Ectodermal cell (in vitro differentiated cells): Measurements from ENCODE around the gene RHBDD2.
"Not testable (repeated sequence)": the region's sequence is repeated elsewhere in the genome, so short reads cannot be mapped to it uniquely, and the experiment has no call there.

ENCODE experiments used
- H3K27ac ChIP-seq: 2 replicates; pipeline ENCODE4 v1.7.0; 2013; ENCODE audit warnings: mild to moderate bottlenecking, low read depth, low read length; ENCODE audit not compliant: insufficient read depth, poor library complexity, severe bottlenecking
- H3K27me3 ChIP-seq: 2 replicates; pipeline ENCODE4 v1.7.0; 2013; ENCODE audit warnings: mild to moderate bottlenecking, low read length; ENCODE audit not compliant: insufficient read depth, control insufficient read depth, poor library complexity, severe bottlenecking
- H3K36me3 ChIP-seq: one replicate; pipeline ENCODE4 v1.7.0; 2013; ENCODE audit warnings: low read length; ENCODE audit not compliant: control insufficient read depth, insufficient read depth
- H3K4me1 ChIP-seq: one replicate; pipeline ENCODE4 v1.7.0; 2013; ENCODE audit warnings: low read length; ENCODE audit not compliant: control insufficient read depth, insufficient read depth
- H3K4me3 ChIP-seq: 2 replicates; pipeline ENCODE4 v1.7.0; 2013; ENCODE audit warnings: low read depth, low read length, control low read depth; ENCODE audit not compliant: insufficient read depth
- H3K9me3 ChIP-seq: 2 replicates; pipeline ENCODE4 v1.7.0; 2013; ENCODE audit warnings: mild to moderate bottlenecking, low read length, moderate library complexity; ENCODE audit not compliant: control insufficient read depth
- WGBS, 2 experiments: methylation state at CpG; one replicate each; pipeline ENCODE4 v1.1.7; 2013; ENCODE audit warnings: missing lambda C conversion rate in 2 of 2; 5-methylcytosine and 5-hydroxymethylcytosine counted together

Gene RHBDD2

DNA sequence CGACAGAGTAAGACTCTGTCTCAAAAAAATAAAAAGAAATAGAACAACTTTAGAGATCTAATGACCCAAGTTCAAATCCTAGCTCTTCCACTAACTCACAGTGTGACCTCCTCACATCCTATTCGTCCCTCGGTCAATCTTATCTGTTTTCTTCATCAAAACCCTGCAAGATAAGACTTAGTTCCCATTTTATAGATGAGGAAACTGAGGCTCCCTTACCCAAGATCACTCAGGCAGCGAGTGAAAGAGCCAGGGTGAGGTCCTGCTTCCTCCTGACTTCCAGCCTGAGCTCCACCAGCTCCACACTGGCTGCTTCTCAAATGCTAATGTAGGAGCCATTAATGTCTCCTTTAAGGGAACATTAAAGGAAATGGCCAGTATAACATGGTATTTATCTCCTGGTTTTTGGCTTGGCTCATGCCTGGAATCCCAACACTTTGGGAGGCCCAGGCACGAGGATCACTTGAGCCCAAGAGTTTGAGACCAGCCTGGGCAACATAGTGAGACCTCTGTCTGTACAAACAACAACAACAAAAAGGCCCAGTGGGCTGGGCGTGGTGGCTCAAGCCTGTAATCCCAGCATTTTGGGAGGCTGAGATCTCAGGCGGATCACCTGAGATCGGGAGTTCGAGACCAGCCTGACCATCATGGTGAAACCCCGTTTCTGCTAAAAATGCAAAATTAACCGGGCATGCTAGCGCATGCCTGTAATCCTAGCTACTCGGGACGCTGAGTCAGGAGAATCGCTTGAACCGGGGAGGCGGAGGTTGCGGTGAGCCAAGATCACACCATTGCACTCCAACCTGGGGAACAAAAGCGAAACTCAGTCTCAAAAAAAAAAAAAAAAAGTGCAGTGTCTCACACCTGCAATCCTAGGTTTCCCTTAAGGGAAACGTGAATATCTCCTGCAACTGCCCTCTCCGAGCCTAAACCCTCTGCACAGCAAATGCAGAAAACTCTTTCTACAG is 3.4 kb upstream of the RHBDD2 start:
- Histone ChIP-seq H3K9me3 (no peaks in the 10 kb centered on the region), H3K27ac (no peak overlapping the region), H3K4me3 (no peak overlapping the region), H3K27me3 (no peaks in the 10 kb centered on the region), H3K36me3 (no peaks in the 10 kb centered on the region), H3K4me1 (peaks cover 5% of the 10 kb centered on the region)
- 89 to 90% methylated on average over 21 of the region's 21 CpGs for WGBS, 2 experiments

DNA sequence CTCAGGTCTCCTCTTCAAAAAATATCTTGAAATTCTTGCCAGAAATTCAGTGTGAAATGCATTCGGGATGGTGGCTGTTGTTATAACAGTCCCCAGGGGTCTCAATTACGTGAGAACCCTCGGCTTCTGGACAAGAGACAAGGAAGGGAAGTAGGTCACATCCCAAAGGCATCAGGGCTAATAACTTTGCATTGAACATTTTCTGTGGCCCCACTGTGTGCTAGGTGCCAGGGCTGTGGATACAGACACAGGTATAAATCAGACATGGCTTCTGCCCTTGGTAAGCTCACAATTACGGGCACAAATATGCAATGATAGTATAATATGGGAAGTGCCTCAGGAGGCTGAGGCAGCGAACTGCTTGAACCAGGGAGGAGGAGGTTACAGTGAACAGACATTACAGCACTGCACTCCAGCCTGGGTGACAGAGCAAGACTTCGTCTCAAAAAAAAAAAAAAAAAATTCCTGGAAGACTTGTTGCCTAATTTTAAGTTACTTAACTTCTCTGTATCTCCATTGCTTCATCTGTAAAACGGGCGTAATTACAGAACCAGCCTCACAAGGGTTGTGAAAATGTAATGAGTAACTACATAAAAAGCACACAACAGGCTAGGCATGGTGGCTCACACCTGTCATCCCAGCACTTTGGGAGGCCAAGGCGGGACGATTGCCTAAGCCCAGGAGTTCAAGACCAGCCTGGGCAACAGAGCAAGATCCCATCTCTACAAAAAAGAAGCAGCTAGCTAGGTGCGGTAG is 2.5 kb upstream of the RHBDD2 start:
- no peak overlapping the region for H3K4me3 ChIP-seq
- peaks cover 14% of the 10 kb centered on the region for H3K4me1 ChIP-seq
- no peak overlapping the region for H3K27ac ChIP-seq
- H3K9me3 ChIP-seq = no peaks in the 10 kb centered on the region
- WGBS, 2 experiments = 88% methylated on average over 10 to 11 of the region's 11 CpGs
- H3K36me3 ChIP-seq = no peaks in the 10 kb centered on the region
- H3K27me3 ChIP-seq = no peaks in the 10 kb centered on the region

DNA sequence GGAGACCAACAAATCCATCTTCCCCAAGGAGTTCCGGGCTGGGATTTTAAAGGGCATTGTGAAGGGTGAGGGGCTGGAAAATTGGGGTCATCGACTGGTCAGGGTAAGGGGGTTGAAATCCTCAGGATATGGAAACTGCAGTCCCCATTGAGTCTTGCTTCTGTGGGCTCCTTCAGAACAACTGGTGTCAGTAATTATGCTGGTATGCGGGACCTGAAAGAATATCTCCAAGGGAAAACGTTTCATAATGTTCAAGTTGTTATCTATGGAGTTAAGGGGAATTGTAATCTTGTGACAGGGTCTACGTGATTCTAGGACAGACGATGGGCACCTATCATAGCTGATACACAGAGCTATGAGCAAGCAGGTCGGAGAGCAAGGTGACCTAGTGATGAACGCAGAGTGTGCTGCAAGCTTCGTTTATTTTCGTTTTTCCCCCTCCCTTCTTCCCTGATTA is 494 bp upstream of the RHBDD2 start:
- 48 to 53% methylated on average over 10 of the region's 10 CpGs for WGBS, 2 experiments
- Histone ChIP-seq H3K4me3 (no peak overlapping the region), H3K9me3 (no peaks in the 10 kb centered on the region), H3K27ac (no peak overlapping the region), H3K36me3 (peaks cover 17% of the 10 kb centered on the region), H3K27me3 (no peaks in the 10 kb centered on the region), H3K4me1 (peaks cover 21% of the 10 kb centered on the region)

DNA sequence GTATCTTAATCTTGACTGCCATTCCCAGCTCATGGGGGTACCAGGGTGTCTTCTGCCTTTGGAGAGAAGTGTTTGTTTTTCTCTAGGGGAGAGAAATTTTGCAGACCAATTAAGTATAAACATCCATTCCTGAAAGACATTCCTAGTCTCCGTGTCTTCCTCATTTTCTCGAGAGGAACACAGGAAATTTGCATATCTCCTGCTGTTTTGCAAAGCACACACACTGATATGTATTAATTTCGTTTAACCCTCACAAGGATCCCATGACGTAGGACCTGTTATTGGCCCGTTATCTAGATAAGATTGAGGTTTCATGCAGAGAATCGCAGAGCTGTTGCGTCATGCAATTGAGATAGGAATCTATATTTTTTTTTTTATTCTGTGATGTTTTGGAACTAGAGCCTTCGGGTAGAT is 944 bp downstream of the RHBDD2 start:
- 29% methylated on average over 8 of the region's 8 CpGs for WGBS, 2 experiments
- Histone ChIP-seq H3K9me3 (no peaks in the 10 kb centered on the region), H3K36me3 (peaks cover 28% of the 10 kb centered on the region), H3K27ac (no peak overlapping the region), H3K4me3 (peak overlapping the region; percentile 97), H3K4me1 (peaks cover 21% of the 10 kb centered on the region), H3K27me3 (no peaks in the 10 kb centered on the region)

DNA sequence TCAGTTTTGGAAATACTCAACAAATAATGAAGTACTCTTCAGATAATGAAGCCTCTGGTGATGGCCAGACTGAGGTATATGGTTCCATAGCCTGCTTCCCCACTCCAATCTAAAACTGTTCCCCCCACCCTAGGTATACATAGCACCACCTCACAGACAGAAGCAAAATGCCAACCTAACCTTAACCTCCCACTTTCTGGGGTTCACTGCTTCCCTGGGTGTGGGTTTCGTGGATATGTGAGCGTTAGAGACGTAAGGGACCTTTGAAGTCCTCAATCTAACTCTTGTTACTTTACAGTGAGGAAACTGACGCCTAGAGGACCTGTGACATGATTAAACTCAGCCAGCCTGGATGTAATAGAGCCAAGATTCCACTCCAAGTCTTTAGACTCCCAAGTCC is 1.4 kb downstream of the RHBDD2 start:
- peaks cover 28% of the 10 kb centered on the region for H3K36me3 ChIP-seq
- peak overlapping the region; percentile 97 for H3K4me3 ChIP-seq
- H3K9me3 ChIP-seq = no peaks in the 10 kb centered on the region
- no peaks in the 10 kb centered on the region for H3K27me3 ChIP-seq
- no peak overlapping the region for H3K27ac ChIP-seq
- peaks cover 21% of the 10 kb centered on the region for H3K4me1 ChIP-seq
- whole genome bisulfite sequencing, 2 experiments = 92 to 93% methylated on average over 4 of the region's 4 CpGs

DNA sequence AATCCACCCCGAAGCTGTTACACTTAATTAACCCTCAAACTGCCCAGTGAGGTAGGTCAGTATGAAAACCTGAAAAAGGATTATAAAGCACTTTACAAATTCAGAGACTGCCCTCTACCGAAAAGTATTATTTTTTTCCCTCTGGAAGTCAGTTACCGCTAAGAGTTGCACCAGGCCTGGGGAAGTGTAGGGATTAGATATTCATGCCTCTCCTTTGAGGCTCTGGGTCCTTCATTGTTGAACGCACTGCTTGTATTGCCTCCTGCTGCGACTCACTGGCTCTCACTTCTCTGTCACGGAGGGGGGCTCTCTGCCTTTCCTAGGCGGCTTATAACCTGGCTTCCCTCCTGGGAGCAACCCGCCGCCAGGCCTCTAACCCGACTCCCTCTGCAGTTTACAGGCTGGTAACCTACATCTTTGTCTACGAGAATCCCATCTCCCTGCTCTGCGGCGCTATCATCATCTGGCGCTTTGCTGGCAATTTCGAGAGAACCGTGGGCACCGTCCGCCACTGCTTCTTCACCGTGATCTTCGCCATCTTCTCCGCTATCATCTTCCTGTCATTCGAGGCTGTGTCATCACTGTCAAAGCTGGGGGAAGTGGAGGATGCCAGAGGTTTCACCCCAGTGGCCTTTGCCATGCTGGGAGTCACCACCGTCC is 2.7 kb downstream of the RHBDD2 start:
- Histone ChIP-seq H3K9me3 (no peaks in the 10 kb centered on the region), H3K36me3 (peaks cover 38% of the 10 kb centered on the region)

DNA sequence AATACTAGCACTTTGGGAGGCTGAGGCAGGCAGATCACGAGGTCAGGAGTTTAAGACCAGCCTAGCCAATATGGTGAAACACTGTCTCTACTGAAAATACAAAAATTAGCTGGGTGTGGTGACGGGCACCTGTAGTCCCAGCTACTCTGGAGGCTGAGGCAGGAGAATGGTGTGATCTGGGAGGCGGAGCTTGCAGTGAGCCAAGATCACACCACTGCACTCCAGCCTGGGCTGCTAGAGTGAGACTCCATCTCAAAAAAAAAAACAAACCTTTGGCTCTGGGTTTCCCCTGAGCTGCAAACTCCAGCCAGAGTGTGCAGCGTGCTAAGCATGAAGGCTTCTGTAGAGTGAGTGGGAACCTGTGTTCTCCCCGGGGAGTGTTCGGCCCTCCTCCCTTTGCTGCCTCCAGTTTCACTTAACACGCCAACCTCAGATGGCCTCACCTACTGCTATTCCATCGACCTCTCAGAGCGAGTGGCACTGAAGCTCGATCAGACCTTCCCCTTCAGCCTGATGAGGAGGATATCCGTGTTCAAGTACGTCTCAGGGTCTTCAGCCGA is 4.5 kb downstream of the RHBDD2 start:
- H3K27ac ChIP-seq, H3K4me3 ChIP-seq, H3K27me3 ChIP-seq, H3K9me3 ChIP-seq: not testable (repeated sequence)
- WGBS, 2 experiments = 94 to 96% methylated on average over 13 of the region's 13 CpGs
- Histone ChIP-seq H3K36me3 (peaks cover 46% of the 10 kb centered on the region), H3K4me1 (peaks cover 21% of the 10 kb centered on the region)

More for the DNA sequence above, 2.7 kb downstream of the RHBDD2 start:
- Histone ChIP-seq H3K4me3 (no peak overlapping the region), H3K4me1 (peaks cover 21% of the 10 kb centered on the region), H3K27ac (peak overlapping the region; percentile 33), H3K27me3 (no peaks in the 10 kb centered on the region)
- WGBS, 2 experiments = 54 to 55% methylated on average over 23 of the region's 23 CpGs

DNA sequence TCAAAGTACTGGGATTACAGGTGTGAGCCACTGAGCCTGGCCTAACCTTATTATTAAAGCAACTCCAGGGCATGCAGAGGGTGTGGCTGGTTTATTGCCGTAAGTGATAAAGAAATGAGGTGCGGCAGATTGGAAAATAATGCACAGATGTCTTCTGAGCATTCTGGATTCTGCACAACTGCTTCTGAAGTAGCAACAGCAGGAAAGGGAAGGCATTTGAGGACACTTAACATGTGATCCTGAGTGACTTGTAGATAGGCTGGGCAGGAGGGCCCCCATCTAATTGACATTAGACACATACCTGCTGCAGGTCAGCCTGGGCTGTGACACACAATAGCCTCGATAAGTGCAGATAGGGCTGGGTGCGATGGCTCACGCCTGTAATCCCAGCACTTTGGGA is 5.6 kb downstream of the RHBDD2 start:
- no peaks in the 10 kb centered on the region for H3K9me3 ChIP-seq
- no peaks in the 10 kb centered on the region for H3K27me3 ChIP-seq
- peaks cover 50% of the 10 kb centered on the region for H3K36me3 ChIP-seq
- H3K4me1 ChIP-seq = peaks cover 21% of the 10 kb centered on the region
- WGBS, 2 experiments = 97 to 98% methylated on average over 5 of the region's 5 CpGs
- H3K27ac ChIP-seq = no peak overlapping the region
- H3K4me3 ChIP-seq = no peak overlapping the region

DNA sequence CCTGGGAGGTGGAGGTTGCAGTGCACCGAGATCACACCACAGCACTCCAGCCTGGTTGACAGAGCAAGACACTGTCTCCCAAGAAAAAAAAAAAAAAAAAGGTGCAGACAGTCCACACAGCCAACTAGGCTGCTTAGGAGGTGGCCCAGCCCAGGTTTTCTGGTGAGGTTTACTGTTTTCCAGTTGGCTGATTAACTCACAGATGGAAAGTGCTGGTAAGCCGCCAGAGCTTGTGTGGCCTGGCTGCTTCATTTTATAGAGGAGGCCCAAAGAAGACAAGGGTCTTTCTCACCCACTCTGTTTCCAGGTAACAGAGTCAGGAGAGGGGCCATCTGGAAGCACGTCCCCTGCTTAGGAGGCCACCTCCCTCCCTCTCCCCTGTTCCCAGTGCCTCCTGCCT is 6.2 kb downstream of the RHBDD2 start:
- peaks cover 50% of the 10 kb centered on the region for H3K36me3 ChIP-seq

More for the DNA sequence above, 6.2 kb downstream of the RHBDD2 start:
- Histone ChIP-seq H3K27ac (no peak overlapping the region), H3K9me3 (no peaks in the 10 kb centered on the region), H3K4me1 (peaks cover 20% of the 10 kb centered on the region), H3K27me3 (no peaks in the 10 kb centered on the region), H3K4me3 (no peak overlapping the region)
- WGBS, 2 experiments = 90 to 96% methylated on average over 3 of the region's 3 CpGs
